Nucleus accumbens (tissue), 56 donors: ENCODE measurements around the gene ABCD3.
"Not testable (repeated sequence)": the region's sequence is repeated elsewhere in the genome, so short reads cannot be mapped to it uniquely, and the experiment has no call there.

Source experiments
- DNase-seq, 56 donors: peaks; one replicate each; lab custom pipeline; 2025; lab: John Stamatoyannopoulos, UW

ABCD3 gene

DNA sequence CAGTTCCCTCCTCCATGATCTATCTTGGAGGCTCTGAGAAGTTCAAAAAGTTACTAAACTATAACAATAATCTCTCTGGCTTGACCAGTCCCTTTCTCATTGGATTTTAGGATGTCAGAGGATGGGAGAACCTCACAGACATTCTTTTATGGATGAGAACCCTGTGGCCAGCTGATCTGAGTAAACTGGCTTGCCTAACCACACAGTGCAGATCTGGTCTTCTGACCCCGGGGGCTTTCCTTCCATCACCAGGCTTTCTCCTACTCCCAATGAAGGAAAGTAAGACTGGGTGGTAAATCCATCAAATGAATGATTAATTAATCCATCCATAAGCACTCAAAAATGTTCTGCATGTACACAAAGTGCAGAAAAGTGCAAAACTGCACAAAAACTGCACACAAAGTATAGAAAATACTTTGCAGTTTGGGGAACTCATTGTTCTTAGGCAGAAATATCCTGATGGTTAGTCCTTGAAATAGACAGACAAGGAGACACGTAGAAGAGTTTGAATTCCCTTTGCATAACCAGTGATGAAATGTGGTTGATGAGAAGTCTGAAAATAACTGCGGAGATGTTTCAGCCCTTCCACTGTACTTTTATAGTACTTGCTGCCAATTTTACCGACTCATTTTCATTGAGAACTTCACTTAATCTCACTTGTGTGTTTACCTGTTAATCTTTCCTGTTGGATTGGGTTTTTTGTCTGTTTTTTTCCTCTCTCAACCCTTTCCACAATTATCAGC lies 125.9 kb downstream of the ABCD3 start:
- no peak for DNase-seq

DNA sequence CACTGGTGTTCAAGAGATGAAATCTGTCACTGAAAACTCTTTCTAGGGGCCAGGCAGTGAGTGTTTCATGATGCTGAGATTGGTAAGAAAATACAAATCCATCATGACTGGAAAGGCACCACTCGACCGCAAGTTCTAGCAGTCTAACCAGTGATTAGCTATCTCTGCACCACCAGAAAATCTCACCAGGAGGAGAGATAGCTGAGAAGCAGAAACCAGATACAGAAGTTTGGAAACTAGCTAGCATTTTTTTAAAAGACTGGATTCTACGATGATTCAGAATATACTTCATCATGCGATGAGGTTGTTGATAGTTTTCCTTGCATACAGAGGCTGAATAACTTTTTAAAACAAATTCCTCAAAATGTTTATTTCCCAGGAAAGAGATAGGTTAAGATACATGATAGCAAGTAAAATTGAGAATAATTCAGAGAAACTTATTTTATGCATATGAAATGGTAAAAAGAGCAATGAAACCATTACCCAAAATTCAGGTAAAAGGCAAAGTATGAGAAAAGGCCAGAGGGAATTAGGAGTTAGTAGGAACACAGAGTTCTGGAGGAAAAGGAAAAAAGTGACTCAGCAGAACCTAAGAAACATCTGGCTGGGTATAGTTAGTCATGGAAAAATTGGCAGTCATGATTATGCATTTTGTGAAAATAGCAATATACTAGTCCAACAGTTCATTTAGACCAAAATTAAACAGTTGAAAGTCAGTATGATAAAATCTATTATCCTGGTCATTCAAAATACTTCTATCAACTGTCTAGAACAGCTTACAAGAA lies 126.7 kb downstream of the ABCD3 start:
- DNase-seq, result no peak

- no peak for DNase-seq
Measured at GRCh38 chr1:94549706-94550105, 131.5 kb downstream of the ABCD3 start.

DNA sequence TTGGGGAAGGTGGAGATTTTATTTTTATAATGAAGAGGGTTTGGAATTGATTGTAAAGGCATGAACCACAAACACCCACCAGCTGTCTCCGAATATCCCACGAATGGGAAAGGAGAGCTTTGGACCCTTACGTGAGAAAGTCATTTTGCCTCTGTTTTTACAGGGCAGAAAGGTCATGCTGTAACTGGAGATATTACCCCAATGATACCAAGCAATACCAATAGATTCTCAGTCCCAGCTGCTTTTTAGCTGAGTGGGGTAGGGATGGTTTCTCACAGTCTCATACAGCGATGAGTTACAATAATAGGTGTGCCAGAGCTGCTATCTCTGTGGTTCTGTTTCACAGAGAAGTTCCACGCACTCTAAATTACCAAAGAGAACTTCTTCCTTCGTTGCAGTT lies 132.2 kb downstream of the ABCD3 start:
- no peak for DNase-seq

GRCh38 chr1:94550800-94551241 lies 132.6 kb downstream of the ABCD3 start:
- no peak for DNase-seq

GRCh38 chr1:94551449-94551848 lies 133.3 kb downstream of the ABCD3 start:
- DNase-seq, result no peak

DNA sequence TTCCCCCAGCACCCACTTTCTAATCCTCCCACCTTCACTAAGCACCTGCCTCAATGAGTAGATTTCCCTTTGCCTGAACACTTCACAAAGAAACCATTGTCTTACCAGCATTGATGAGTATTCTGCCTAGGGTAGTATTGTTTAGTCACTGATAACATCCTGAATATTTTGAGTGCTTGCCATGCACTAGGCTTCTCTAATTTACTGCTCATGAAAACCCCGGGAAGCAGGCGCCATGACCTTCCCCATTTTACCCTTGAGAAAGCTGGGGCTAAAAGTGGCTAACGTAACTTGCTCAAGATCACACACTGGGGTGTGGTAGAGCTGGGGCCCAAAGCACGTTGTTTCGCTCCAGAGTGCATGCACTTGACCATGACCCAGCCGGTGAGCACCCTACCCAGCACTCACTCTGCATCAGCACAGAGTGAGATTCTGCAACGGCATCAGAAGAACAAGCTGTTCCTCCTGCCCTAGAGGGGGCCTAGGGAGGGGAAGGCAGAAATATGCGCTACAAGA lies 133.9 kb downstream of the ABCD3 start:
- no peak for DNase-seq

GRCh38 chr1:94553323-94553730 lies 135.1 kb downstream of the ABCD3 start:
- DNase-seq, result no peak

GRCh38 chr1:94553931-94554330 lies 135.7 kb downstream of the ABCD3 start:
- DNase-seq, result no peak

DNA sequence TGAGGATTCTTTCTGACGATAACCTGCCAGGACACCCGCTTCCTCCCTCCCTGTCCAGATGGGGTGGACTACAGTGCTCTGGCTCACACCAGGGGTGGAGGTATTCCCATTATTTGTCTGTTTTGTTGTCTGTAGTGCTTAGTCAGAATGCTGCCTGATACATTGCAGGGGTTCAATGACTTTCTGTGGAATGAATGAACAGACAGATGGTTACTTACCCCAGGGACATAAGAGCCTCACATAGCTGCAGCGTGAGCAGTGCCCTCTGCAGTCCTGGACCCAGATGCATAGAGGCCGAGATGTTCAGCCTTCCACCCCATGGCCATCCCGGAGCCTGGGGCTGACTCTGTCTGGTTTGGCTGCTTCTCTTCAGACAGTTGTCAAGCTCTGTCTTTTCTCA lies 136.4 kb downstream of the ABCD3 start:
- no peak for DNase-seq

DNA sequence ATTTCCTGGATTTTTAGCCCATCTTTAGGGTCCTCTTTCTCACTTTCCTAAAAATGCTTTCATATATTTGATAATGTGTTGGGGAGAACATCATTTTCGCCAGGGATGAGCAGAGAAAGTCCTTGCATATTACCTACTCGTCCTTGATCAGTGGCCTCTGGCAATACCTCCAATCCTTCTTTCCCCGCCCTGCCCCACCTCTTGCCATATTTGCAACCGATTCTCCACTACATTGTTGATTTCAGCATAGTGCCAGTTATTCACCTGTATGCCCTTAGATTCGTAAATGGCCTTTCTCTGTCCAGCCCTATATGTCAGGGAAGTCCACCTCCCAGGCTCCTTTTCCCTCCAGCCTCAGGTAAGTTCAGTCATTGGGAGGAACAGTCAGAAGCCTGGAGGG lies 136.9 kb downstream of the ABCD3 start:
- DNase-seq, result no peak

DNA sequence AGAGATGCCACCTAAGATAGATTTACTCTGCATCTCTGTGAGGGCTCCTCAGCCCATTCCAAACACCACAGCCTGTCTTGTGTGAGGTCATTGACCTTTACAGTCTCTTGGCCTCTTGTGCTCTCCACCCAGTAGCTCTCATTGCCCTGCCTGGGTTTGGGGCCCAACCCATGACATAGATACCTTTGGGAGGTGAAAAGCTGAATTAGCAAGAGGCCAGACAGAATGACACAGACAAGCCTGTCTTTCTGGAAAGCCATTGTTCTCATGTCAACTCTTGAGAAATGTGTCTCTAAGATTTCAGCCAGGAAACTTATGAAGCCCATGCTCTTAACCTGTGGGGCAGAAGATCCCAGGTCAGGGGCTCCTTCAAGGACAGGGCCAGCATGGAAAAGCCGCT lies 141.7 kb downstream of the ABCD3 start:
- DNase-seq, result no peak

GRCh38 chr1:94560333-94560732 lies 142.1 kb downstream of the ABCD3 start:
- DNase-seq, result no peak

DNA sequence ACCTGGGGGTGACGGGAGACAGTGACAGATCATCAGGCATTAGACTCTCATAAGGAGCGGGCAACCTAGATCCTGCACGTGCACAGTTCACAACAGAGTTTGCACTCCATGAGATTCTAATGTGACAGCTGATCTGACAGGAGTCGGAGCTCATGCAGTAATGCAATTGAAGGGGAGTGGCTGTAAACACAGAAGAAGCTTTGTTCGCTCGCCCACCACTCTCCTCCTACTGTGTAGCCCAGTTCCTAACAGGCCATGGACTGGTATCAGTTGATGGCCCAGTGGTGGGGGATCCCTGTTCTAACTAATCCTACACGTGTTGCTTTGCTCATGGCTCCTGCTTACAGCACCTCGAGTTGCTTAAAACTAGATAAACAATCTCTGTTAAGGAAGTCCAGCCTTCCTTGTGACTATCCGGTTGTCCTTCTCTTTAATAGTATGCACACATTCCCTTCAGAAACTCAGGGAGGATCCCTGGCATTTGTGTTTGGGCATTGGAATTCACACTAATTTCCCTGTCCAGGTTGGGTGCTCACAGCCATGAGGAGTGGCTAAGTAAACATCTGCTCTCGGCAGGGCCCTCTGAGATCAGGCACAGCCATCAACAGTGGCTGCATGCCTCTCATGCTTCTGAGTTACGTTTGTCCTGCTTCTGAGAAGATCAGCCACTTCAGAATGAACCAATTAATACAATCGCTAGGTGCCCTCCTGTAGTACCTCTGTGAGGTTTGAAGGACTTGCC lies 144.5 kb downstream of the ABCD3 start:
- DNase-seq, result no peak

DNA sequence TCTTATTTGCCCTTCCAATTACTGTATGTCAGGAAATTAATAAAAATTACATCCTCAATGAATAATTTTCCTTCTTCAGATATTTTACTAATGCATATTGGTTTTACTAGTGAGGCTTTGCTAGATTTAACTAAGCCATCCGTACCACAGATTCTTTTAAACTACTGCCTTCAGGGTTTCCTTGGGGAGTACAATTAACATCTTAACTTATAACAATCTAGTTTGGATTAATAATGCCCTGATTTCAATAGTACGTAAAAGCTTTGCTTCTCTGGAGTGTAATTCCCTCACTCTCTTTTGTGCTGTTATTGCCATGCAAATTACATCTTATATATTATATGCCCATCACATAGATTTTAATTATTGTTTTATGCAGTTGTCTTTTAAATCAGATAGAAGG lies 147.7 kb downstream of the ABCD3 start:
- no peak for DNase-seq

- not testable (repeated sequence) for DNase-seq
Measured at GRCh38 chr1:94566436-94566835, 148.2 kb downstream of the ABCD3 start.

DNA sequence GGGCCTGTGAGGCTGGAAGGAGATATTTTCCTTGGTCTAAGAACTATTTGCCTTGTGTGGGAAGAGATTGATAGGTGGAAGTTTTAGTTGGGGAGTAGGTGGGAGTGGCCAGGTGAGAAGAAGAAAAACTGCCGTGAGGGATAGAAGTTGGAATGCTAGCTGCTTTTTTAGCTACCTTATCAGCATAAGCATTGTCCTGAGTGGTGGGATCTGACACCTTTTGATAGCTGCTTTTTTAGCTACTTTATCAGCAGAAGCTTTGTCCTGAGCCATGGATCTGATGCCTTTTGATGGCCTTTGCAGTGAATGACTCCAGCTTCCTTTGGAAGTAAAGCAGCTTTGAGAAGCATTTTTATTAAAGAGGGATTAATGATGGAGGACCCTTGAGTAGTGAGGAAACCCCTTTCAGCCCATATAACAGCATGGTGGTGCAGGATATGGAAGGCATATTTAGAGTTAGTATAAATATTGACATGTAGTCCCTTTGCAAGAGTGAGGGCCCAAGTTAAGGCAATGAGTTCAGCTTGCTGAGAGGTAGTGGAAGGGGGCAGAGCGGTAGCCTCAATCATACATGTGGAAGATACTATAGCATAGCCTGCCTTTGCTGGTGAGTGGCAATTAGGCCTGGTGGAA lies 149.9 kb downstream of the ABCD3 start:
- not testable (repeated sequence) for DNase-seq
